Upper lobe of right lung (tissue), 1 donor: Measurements from ENCODE around the gene AGR2. TPM values are rescaled to one million over a fixed set of nuclear protein-coding genes. Genes with fewer than 3 reads are reported as not detected.
"Not testable (repeated sequence)": the region's sequence is repeated elsewhere in the genome, so short reads cannot be mapped to it uniquely, and the experiment has no call there.

Source experiments
- ATAC-seq: fragments of 200-7000 bp; cut with Tn5 transposase; one replicate; pipeline ENCODE4 v1.9.1; 2020; ENCODE audit warnings: mild to moderate bottlenecking, moderate library complexity
- DNase-seq: peaks from one replicate; pipeline ENCODE4 v3.0.0-alpha.2; 2020
- H3K27ac ChIP-seq: fragments of 200-600 bp; one replicate; pipeline ENCODE4 v1.8.0; 2022
- H3K27me3 ChIP-seq: fragments of 200-600 bp; one replicate; pipeline ENCODE4 v1.8.0; 2022; ENCODE audit warnings: mild to moderate bottlenecking
- H3K36me3 ChIP-seq: fragments of 200-600 bp; one replicate; pipeline ENCODE4 v1.8.0; 2022
- H3K4me1 ChIP-seq: fragments of 200-600 bp; one replicate; pipeline ENCODE4 v1.8.0; 2022
- H3K4me3 ChIP-seq: fragments of 200-600 bp; one replicate; pipeline ENCODE4 v1.8.0; 2022; ENCODE audit warnings: mild to moderate bottlenecking
- H3K9me3 ChIP-seq: fragments of 200-600 bp; one replicate; pipeline ENCODE4 v1.8.0; 2022
- CTCF ChIP-seq: fragments of 200-600 bp; IDR thresholded peaks from one replicate; pipeline ENCODE4 v1.8.0; 2022; ENCODE audit warnings: antibody characterized with exemption
- intact Hi-C: fragments of 100-400 bp; cut with DNase I; formaldehyde crosslinking; loops from one replicate; pipeline ENCODE4 v1.11.0; 2022
- long read RNA-seq: library from polyadenylated mRNA; unstranded; transcript quantifications from one replicate; pipeline ENCODE4 v2.0.0, GENCODE V29; 2021
- total RNA-seq: library from RNA; stranded (reverse); fragmentation: NEBNext Ultra II Directional; extraction: Animal tissue kit (Norgen Biotek cat#: 25700); gene quantifications from one replicate; pipeline ENCODE4 v1.2.1, GENCODE V29; 2021
- donor health status: DM: no; HTN: yes; CAD: no; lungs with severe emphysema.

Gene AGR2
- total RNA-seq: 66.3 TPM
- long read RNA-seq, transcript AGR2-203 (8 exons, 1,778 nt): major isoform, 18 of 27 reads
- long read RNA-seq, partial matches to known transcripts: 0 of 27 reads
- long read RNA-seq, other reads (novel, unspliced or antisense): 9 of 27 reads

- Histone ChIP-seq H3K4me1 (no peaks in the 10 kb centered on the region), H3K27ac (no peak within 1 kb of the TSS), H3K36me3 (no peaks in the 10 kb centered on the region), H3K9me3 (no peaks in the 10 kb centered on the region), H3K4me3 (peak within 1 kb of the TSS; percentile 45), H3K27me3 (no peaks in the 10 kb centered on the region)
- intact Hi-C loops: no loop called here
- ATAC-seq (peak; percentile 90), DNase-seq (peak; percentile 83)
- TF ChIP-seq CTCF: no peak
These were observed at the start of gene AGR2 for GRCh38 chr7:16804674-16805439. AGR2 (minus strand) TSS chr7:16804999; CDS start chr7:16801796, 3,203 bp downstream.

GRCh38 chr7:16853189-16853588 is 48.4 kb upstream of the AGR2 start:
- H3K9me3 ChIP-seq, DNase-seq, ATAC-seq, H3K4me3 ChIP-seq, intact Hi-C loops, H3K4me1 ChIP-seq, H3K36me3 ChIP-seq, H3K27me3 ChIP-seq, H3K27ac ChIP-seq: not testable (repeated sequence)

DNA sequence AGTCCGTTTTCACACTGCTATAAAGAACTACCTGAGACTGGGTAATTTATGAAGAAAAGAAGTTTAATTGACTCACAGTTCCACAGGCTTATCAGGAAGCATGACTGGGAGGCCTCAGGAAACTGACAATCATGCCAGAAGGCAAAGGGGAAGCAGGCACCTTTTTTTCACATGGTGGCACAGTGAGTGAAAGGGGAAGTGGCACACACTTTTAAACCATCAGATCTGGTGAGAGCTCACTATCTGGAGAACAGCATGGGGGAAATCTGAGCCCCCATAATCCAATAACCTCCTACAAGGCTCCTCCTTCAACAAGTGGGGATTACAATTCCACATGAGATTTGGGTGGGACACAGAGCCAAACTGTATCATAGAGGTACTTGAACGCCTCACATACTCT is 47.0 kb upstream of the AGR2 start:
- ATAC-seq: peak; percentile 24
- H3K27ac ChIP-seq: no peak overlapping the region
- no peaks in the 10 kb centered on the region for H3K9me3 ChIP-seq
- DNase-seq: no peak
- H3K36me3 ChIP-seq: no peaks in the 10 kb centered on the region
- no peaks in the 10 kb centered on the region for H3K27me3 ChIP-seq
- no peak overlapping the region for H3K4me3 ChIP-seq
- no peak for TF ChIP-seq CTCF
- no peaks in the 10 kb centered on the region for H3K4me1 ChIP-seq
- intact Hi-C loops: no loop called here

DNA sequence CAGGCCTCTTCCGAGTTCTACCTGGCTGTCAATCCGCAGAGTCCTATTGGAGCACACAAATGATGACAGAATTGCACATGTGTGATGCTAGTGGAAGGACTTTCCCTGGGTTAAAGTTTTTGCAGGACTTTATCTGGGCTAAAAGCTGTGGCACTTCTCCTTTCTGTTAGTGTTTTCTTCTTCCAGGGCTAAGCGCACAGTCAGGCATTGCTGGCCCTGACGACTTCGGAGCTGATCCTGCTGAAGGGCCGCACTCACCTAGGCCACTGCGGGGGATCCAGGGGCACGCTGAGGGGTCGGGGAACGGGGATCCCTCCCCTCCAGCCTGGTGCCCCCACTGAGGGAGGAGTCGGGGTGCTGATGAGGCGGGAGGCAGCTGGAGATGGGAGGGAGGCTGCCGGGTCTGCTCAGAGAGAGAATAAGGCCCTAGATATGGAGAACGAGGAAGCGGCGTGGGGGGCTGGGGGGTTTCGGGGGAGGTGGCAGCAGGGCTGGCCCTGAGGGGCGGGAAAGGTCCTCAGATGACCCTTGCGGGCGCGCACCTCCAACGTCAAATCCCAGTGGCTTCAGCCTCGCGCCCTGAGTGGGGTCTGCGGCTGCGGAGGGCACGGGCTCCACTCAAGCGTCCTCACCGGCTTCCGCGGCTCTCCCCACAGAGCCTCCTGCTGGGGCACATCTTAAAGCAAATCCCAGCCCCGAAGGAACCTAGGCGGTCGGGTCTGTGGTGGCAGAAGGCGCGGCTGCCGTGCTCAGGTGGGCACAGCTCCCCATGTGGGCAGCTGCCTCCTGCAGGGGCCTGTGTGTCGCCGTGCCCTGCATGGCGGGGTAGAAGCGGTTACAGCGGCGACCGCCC is 46.0 kb upstream of the AGR2 start:
- DNase-seq (no peak), ATAC-seq (no peak)
- H3K36me3 ChIP-seq: no peaks in the 10 kb centered on the region
- no peak overlapping the region for H3K27ac ChIP-seq
- TF ChIP-seq CTCF: no peak
- H3K9me3 ChIP-seq: no peaks in the 10 kb centered on the region
- intact Hi-C loops: no loop called here
- H3K4me3 ChIP-seq: no peak overlapping the region
- H3K4me1 ChIP-seq: no peaks in the 10 kb centered on the region
- no peaks in the 10 kb centered on the region for H3K27me3 ChIP-seq

DNA sequence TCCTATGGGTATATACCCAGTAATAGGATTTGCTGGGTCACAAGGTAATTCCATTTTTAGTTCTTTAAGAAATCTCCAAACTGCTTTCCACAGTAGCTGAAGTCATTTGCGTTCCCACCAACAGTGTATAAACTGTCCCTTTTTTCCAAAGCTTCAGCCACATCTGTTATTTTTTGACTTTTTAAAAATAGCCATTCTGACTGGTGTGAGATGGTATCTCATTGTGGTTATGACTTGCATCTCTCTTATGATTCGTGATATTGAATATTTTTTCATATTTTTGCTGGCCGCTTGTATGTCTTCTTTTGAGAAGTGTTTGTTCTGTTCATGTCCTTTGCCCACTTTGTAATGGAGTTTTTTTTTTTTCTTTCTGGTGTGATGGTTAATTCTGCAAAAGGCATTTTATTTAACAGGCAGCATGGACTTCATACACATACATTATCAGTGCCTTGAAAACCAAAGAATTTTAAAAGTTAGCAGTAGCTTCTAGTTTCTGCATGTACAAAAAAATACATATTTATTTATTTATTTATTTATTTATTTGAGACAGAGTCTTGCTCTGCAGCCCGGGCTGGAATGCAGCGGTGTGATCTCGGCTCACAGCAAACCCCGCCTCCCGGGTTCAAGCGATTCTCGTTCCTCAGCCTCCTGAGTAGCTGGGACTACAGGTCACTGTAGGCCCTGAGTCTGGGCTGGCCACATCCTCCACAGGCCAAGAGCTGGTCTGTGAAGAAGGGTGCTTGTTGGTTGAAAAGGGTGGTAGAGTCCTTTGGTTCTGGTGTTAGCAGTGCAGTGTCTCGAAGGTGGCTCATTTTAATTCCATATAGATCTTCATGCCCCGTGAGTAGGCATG is 44.7 kb upstream of the AGR2 start:
- Histone ChIP-seq H3K4me3 (no peak overlapping the region), H3K36me3 (no peaks in the 10 kb centered on the region), H3K27ac (no peak overlapping the region), H3K4me1 (no peaks in the 10 kb centered on the region), H3K27me3 (no peaks in the 10 kb centered on the region), H3K9me3 (no peaks in the 10 kb centered on the region)
- ATAC-seq (no peak), DNase-seq (no peak)
- intact Hi-C loops: no loop called here
- TF ChIP-seq CTCF: no peak
